ENCODE measurements around the gene DCBLD1.

DNA sequence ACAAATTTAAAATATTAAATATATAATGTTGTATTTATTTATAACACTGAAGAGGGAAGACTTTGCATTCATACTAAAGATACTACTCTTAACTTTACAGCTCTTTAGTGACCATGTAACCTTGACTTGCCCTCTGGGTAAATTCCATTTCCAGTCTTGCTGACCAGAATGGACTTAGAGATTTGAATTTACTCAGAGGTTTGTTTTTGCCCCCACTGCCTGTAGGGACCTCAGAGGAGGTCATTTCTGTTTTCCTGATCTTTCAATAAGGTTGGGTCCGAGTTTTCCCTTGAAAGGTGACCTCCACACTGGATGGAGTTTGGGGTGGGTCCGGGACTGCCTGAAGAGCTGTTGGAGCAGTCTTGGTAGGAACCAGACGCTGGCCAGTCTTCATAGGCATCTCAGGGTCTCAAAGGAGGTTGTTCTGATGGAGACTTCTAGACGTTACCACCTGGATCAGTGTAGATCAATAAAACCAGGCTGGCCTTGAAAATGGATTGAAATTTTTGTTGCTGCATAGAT lies 26.0 kb downstream of the DCBLD1 start:
- no peak for TF ChIP-seq POLR2AphosphoS5 (IDR thresholded peaks at IDR 0.05)
- TF ChIP-seq POLR2A (IDR thresholded peaks at IDR 0.05; ENCODE audit: low read depth) = no peak
